ENCODE measurements around the gene CACNA1G.

- no peak for TF ChIP-seq POLR2A (IDR thresholded peaks at IDR 0.05)
- TF ChIP-seq, protein P1, sequence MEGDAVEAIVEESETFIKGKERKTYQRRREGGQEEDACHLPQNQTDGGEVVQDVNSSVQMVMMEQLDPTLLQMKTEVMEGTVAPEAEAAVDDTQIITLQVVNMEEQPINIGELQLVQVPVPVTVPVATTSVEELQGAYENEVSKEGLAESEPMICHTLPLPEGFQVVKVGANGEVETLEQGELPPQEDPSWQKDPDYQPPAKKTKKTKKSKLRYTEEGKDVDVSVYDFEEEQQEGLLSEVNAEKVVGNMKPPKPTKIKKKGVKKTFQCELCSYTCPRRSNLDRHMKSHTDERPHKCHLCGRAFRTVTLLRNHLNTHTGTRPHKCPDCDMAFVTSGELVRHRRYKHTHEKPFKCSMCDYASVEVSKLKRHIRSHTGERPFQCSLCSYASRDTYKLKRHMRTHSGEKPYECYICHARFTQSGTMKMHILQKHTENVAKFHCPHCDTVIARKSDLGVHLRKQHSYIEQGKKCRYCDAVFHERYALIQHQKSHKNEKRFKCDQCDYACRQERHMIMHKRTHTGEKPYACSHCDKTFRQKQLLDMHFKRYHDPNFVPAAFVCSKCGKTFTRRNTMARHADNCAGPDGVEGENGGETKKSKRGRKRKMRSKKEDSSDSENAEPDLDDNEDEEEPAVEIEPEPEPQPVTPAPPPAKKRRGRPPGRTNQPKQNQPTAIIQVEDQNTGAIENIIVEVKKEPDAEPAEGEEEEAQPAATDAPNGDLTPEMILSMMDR (IDR thresholded peaks at IDR 0.05), result no peak
These were observed 42.3 kb downstream of the CACNA1G start for GRCh38 chr17:50602836-50603235.

Measured in testis (tissue), 2 donors.